HEK293 (cell line): ENCODE measurements around the gene UPB1.

Source experiments
- CTCF ChIP-seq: fragments of 450-650 bp; formaldehyde crosslinking; IDR thresholded peaks from 2 replicates; pipeline ENCODE4 v1.5.1; 2016; ENCODE audit warnings: missing biosample characterization, missing genetic modification characterization
- TSHZ1 ChIP-seq: fragments of 450-650 bp; formaldehyde crosslinking; IDR thresholded peaks from 2 replicates; pipeline ENCODE4 v1.5.1; 2016; ENCODE audit warnings: missing biosample characterization, missing genetic modification characterization, borderline replicate concordance
- ZBTB1 ChIP-seq: fragments of 450-650 bp; formaldehyde crosslinking; IDR thresholded peaks from 2 replicates; pipeline ENCODE4 v1.5.1; 2016; ENCODE audit warnings: missing biosample characterization, missing genetic modification characterization
- ZNF175 ChIP-seq: fragments of 450-650 bp; formaldehyde crosslinking; IDR thresholded peaks from 2 replicates; pipeline ENCODE4 v1.5.1; 2016; ENCODE audit warnings: missing biosample characterization, missing genetic modification characterization
- ZNF433 ChIP-seq: fragments of 450-650 bp; formaldehyde crosslinking; IDR thresholded peaks from 2 replicates; pipeline ENCODE4 v1.5.1; 2016; ENCODE audit warnings: missing biosample characterization, missing genetic modification characterization, low read depth
- ZNF549 ChIP-seq: fragments of 450-650 bp; IDR thresholded peaks from 2 replicates; pipeline ENCODE4 v1.5.1; 2018; ENCODE audit warnings: missing biosample characterization, missing genetic modification characterization, mild to moderate bottlenecking, inconsistent platforms, moderate library complexity
- ZNF624 ChIP-seq: fragments of 450-650 bp; formaldehyde crosslinking; IDR thresholded peaks from 2 replicates; pipeline ENCODE4 v1.5.1; 2017; ENCODE audit warnings: missing biosample characterization, missing genetic modification characterization

GRCh38 chr22:24507716-24508115 is 12.6 kb downstream of the UPB1 start:
- no peak for TF ChIP-seq ZNF549 (tag by site-specific recombination)
- no peak for TF ChIP-seq TSHZ1 (tag by site-specific recombination)
- TF ChIP-seq ZNF433 (tag by site-specific recombination): no peak
- TF ChIP-seq ZNF175 (tag by site-specific recombination): no peak
- TF ChIP-seq ZBTB1 (tag by site-specific recombination): no peak
- TF ChIP-seq CTCF (tag by site-specific recombination): no peak
- TF ChIP-seq ZNF624 (tag by site-specific recombination): no peak
